Stomach (tissue), 9 donors: ENCODE measurements around the gene CCN5. TPM values are rescaled to one million over a fixed set of nuclear protein-coding genes. Genes with fewer than 3 reads are reported as not detected.
"Not testable (repeated sequence)": the region's sequence is repeated elsewhere in the genome, so short reads cannot be mapped to it uniquely, and the experiment has no call there.

Experiments
- DNase-seq, 2 donors: peaks; one replicate each; pipeline versions ENCODE4 v3.0.0 to v3.0.0-alpha.2; 2013 to 2019
- H3K27ac ChIP-seq, 5 donors: fragments of 200-600 bp in 4 of 5; sonication (generic) in 4 of 5; one replicate each; pipeline ENCODE4 v1.5.1; 2013 to 2019; ENCODE audit warnings: mild to moderate bottlenecking in 1 of 5, moderate library complexity in 1 of 5
- H3K27me3 ChIP-seq, 3 donors: fragments of 200-600 bp; sonication (generic); one replicate each; pipeline ENCODE4 v1.5.1; 2017 to 2019; ENCODE audit warnings: mixed run types in 1 of 3
- H3K36me3 ChIP-seq, 4 donors: fragments of 200-600 bp; sonication (generic); 1 replicate in 3 of 4; 2 replicates in 1 of 4; pipeline ENCODE4 v1.5.1; 2016 to 2019
- H3K4me1 ChIP-seq, 4 donors: fragments of 200-600 bp; sonication (generic); one replicate each; pipeline ENCODE4 v1.5.1; 2016 to 2019
- H3K4me3 ChIP-seq, 4 donors: fragments of 200-600 bp; sonication (generic) in 3 of 4; one replicate each; pipeline ENCODE4 v1.5.1; 2016 to 2019; ENCODE audit warnings: mild to moderate bottlenecking in 1 of 4
- H3K9me3 ChIP-seq, 4 donors: fragments of 200-600 bp; sonication (generic); one replicate each; pipeline ENCODE4 v1.5.1; 2016 to 2019
- CTCF ChIP-seq, 7 experiments: fragments of 450-650 bp in 4 of 7; fragments of 200-600 bp in 3 of 7; sonication (generic) in 3 of 7; IDR thresholded peaks; one replicate each; pipeline ENCODE4 v1.5.1; 2016 to 2019; ENCODE audit warnings: antibody characterized with exemption in 7 of 7, control low read depth in 2 of 7, mild to moderate bottlenecking in 1 of 7
- EP300 ChIP-seq: sonication (generic); formaldehyde crosslinking; IDR thresholded peaks from one replicate; pipeline ENCODE4 v1.6.1; 2017; ENCODE audit warnings: antibody characterized with exemption
- POLR2A ChIP-seq, 4 donors: fragments of 450-650 bp; IDR thresholded peaks; one replicate each; pipeline ENCODE4 v1.6.1; 2016; ENCODE audit warnings: antibody characterized with exemption in 4 of 4, control low read depth in 2 of 4, mild to moderate bottlenecking in 1 of 4, moderate library complexity in 1 of 4
- POLR2AphosphoS5 ChIP-seq, 3 donors: sonication (generic); formaldehyde crosslinking; IDR thresholded peaks; one replicate each; pipeline ENCODE4 v1.6.1; 2016; ENCODE audit warnings: antibody characterized with exemption in 3 of 3
- WGBS, 5 donors: extraction: QIAGEN DNeasy Blood & Tissue Kit in 3 of 5; methylation state at CpG; one replicate each; pipeline versions ENCODE4 v1.1.5 to v1.1.7; 2013 to 2018; 5-methylcytosine and 5-hydroxymethylcytosine counted together
- intact Hi-C: fragments of 100-400 bp; cut with DNase I; formaldehyde crosslinking; loops from one replicate; pipeline ENCODE4 v1.15.1; 2023; ENCODE audit warnings: low total_unique reads
- polyA plus RNA-seq, 3 donors: library from polyadenylated mRNA; stranded (reverse); fragments of 200-250 nt; gene quantifications; one replicate each; pipeline ENCODE4 v1.2.3, GENCODE V29; 2013
- total RNA-seq, 5 donors: library from RNA; depleted of rRNA; stranded (reverse); fragments of >200 nt; gene quantifications; one replicate each; pipeline versions ENCODE4 v1.1.0 to v1.2.3, GENCODE V29; 2014 to 2016
- donor health status: healthy with polysubstance abuse.
- donor health status: Bipolar disorder and iron deficiency.
- donor health status: healthy.

The CCN5 gene
- total and polyA plus RNA-seq, 8 donors: 2.5 to 193 (median 8.2) TPM; not detected in 3

GRCh38 chr20:44758247-44759101 lies 43.3 kb downstream of the CCN5 start:
- WGBS, 5 donors: 57 to 69% (median 60%) methylated on average over 10 of the region's 10 CpGs
- no peak overlapping the region for H3K27ac ChIP-seq
- no peak for TF ChIP-seq CTCF (IDR thresholded peaks at IDR 0.05)
- TF ChIP-seq POLR2AphosphoS5 (IDR thresholded peaks at IDR 0.05): no peak
- TF ChIP-seq EP300: no peak
- H3K27me3 ChIP-seq: peaks cover 0 to 14% (median 0%) of the 10 kb centered on the region in 3 donors
- no peak overlapping the region for H3K4me3 ChIP-seq
- intact Hi-C loops: no loop called here
- H3K4me1 ChIP-seq: no peaks in the 10 kb centered on the region
- no peaks in the 10 kb centered on the region for H3K9me3 ChIP-seq
- DNase-seq: no peak
- no peaks in the 10 kb centered on the region for H3K36me3 ChIP-seq

GRCh38 chr20:44759595-44759994 lies 44.4 kb downstream of the CCN5 start:
- intact Hi-C loops: no loop called here
- H3K27me3 ChIP-seq: peaks cover 0 to 8% (median 0%) of the 10 kb centered on the region in 3 donors
- TF ChIP-seq EP300: no peak
- TF ChIP-seq POLR2A (IDR thresholded peaks at IDR 0.05): no peak
- TF ChIP-seq CTCF (IDR thresholded peaks at IDR 0.05): no peak
- no peak for TF ChIP-seq POLR2AphosphoS5 (IDR thresholded peaks at IDR 0.05)

GRCh38 chr20:44761423-44761822 lies 46.3 kb downstream of the CCN5 start:
- Histone ChIP-seq H3K36me3 (no peaks in the 10 kb centered on the region), H3K4me1 (no peaks in the 10 kb centered on the region), H3K4me3 (no peak overlapping the region), H3K27ac (no peak overlapping the region), H3K9me3 (no peaks in the 10 kb centered on the region), H3K27me3 (peaks cover 0 to 13% (median 0%) of the 10 kb centered on the region in 3 donors)
- peak in 1 of 2 donors; percentile 30 for DNase-seq
- TF ChIP-seq POLR2A (IDR thresholded peaks at IDR 0.05) (no peak), POLR2AphosphoS5 (IDR thresholded peaks at IDR 0.05) (no peak), EP300 (no peak), CTCF (IDR thresholded peaks at IDR 0.05) (no peak)
- WGBS, 5 donors: 53 to 63% (median 60%) methylated on average over 3 of the region's 3 CpGs
- intact Hi-C loops: no loop called here

More at GRCh38 chr20:44759595-44759994, 44.4 kb downstream of the CCN5 start:
- no peak for DNase-seq
- Histone ChIP-seq H3K27ac (no peak overlapping the region), H3K4me1 (no peaks in the 10 kb centered on the region), H3K36me3 (no peaks in the 10 kb centered on the region), H3K9me3 (no peaks in the 10 kb centered on the region), H3K4me3 (no peak overlapping the region)
- WGBS, 5 donors: 91 to 100% (median 100%) methylated on average over 1 of the region's 1 CpG

- WGBS, 5 donors: 49 to 53% (median 50%) methylated on average over 10 of the region's 10 CpGs
- no peak overlapping the region for H3K4me3 ChIP-seq
- no peaks in the 10 kb centered on the region for H3K4me1 ChIP-seq
- TF ChIP-seq EP300 (no peak), CTCF (IDR thresholded peaks at IDR 0.05) (no peak), POLR2A (IDR thresholded peaks at IDR 0.05) (no peak), POLR2AphosphoS5 (IDR thresholded peaks at IDR 0.05) (no peak)
- H3K36me3 ChIP-seq: no peaks in the 10 kb centered on the region
- no peaks in the 10 kb centered on the region for H3K9me3 ChIP-seq
- intact Hi-C loops: no loop called here
- H3K27me3 ChIP-seq: peaks cover 0 to 25% (median 0%) of the 10 kb centered on the region in 3 donors
- peak in 1 of 2 donors; percentile 57 for DNase-seq
- peak overlapping the region in 1 of 5 donors; percentile 54 for H3K27ac ChIP-seq
Observed at GRCh38 chr20:44762466-44763140, 47.4 kb downstream of the CCN5 start.

GRCh38 chr20:44763798-44764197 lies 48.6 kb downstream of the CCN5 start:
- intact Hi-C loops, H3K36me3 ChIP-seq, H3K4me3 ChIP-seq, H3K4me1 ChIP-seq, H3K9me3 ChIP-seq, H3K27ac ChIP-seq, DNase-seq: not testable (repeated sequence)
- peaks cover 0 to 36% (median 0%) of the 10 kb centered on the region in 3 donors for H3K27me3 ChIP-seq
- 87 to 97% (median 89%) methylated on average over 3 of the region's 3 CpGs for WGBS, 5 donors
